SK-N-SH (cell line): ENCODE data around the gene PRKCB. TPM values are rescaled to one million over a fixed set of nuclear protein-coding genes. Genes with fewer than 3 reads are reported as not detected.
"Not testable (repeated sequence)": the region's sequence is repeated elsewhere in the genome, so short reads cannot be mapped to it uniquely, and the experiment has no call there.

ENCODE experiments used
- CTCF ChIA-PET: fragments of 300-600, 350-600 bp; formaldehyde crosslinking; extraction: SDS; loops from one replicate; lab custom pipeline; 2021; lab: Yijun Ruan, JAX
- POLR2A ChIA-PET: fragments of 350-600 bp; sonication (Branson Sonifier 250); formaldehyde crosslinking; extraction: SDS; loops from one replicate; lab custom pipeline; 2020; ENCODE audit warnings: antibody characterized with exemption, inconsistent platforms; lab: Yijun Ruan, JAX
- DNase-seq: peaks from one replicate; pipeline ENCODE4 v3.0.0; 2012
- H2AFZ ChIP-seq: fragments of 200-600 bp; sonication (generic); 2 replicates; pipeline ENCODE4 v1.8.1; 2016; ENCODE audit warnings: antibody characterized with exemption, mild to moderate bottlenecking, low read depth
- H3F3A ChIP-seq: fragments of 200-600 bp; sonication (generic); replicated peaks from 2 replicates; pipeline ENCODE3; 2016; ENCODE audit warnings: antibody characterized with exemption, mild to moderate bottlenecking; ENCODE audit not compliant: insufficient read depth
- H3K27ac ChIP-seq, 2 experiments: fragments of 200-500 bp in 1 of 2; fragments of 200-600 bp in 1 of 2; sonication (Bioruptor generic) in 1 of 2; sonication (generic), shearing (Covaris generic) in 1 of 2; 2 replicates each; pipeline versions ENCODE4 v1.5.1 to v1.6.1; 2014 to 2016; ENCODE audit warnings: low read depth in 2 of 2, inconsistent platforms in 1 of 2, low read length in 1 of 2, mild to moderate bottlenecking in 1 of 2, mixed read lengths in 1 of 2
- H3K27me3 ChIP-seq: fragments of 200-600 bp; sonication (generic), shearing (Covaris generic); 2 replicates; pipeline ENCODE4 v1.6.1; 2016; ENCODE audit warnings: mixed run types; ENCODE audit not compliant: insufficient read depth
- H3K36me3 ChIP-seq, 2 experiments: fragments of 200-500 bp in 1 of 2; fragments of 200-600 bp in 1 of 2; sonication (Bioruptor generic) in 1 of 2; sonication (generic) in 1 of 2; replicated peaks in 1 of 2; 2 replicates each; pipeline versions ENCODE3 to v1.5.1; 2014 to 2016; ENCODE audit warnings: low read length in 1 of 2, mild to moderate bottlenecking in 1 of 2; ENCODE audit not compliant: insufficient read depth in 2 of 2, control insufficient read depth in 1 of 2
- H3K4me1 ChIP-seq, 2 experiments: fragments of 200-500 bp in 1 of 2; fragments of 200-600 bp in 1 of 2; sonication (Bioruptor generic) in 1 of 2; sonication (generic), shearing (Covaris generic) in 1 of 2; 2 replicates each; pipeline versions ENCODE4 v1.5.1 to v1.6.1; 2014 to 2016; ENCODE audit warnings: low read depth in 1 of 2, low read length in 1 of 2, mixed run types in 1 of 2; ENCODE audit not compliant: insufficient read depth in 2 of 2, control insufficient read depth in 1 of 2
- H3K4me2 ChIP-seq: fragments of 200-600 bp; sonication (generic), shearing (Covaris generic); 2 replicates; pipeline ENCODE4 v1.6.1; 2017; ENCODE audit warnings: mixed run types
- H3K4me3 ChIP-seq, 2 experiments: fragments of 200-500 bp in 1 of 2; fragments of 200-600 bp in 1 of 2; sonication (Bioruptor generic) in 1 of 2; sonication (generic), shearing (Covaris generic) in 1 of 2; 2 replicates each; pipeline versions ENCODE4 v1.5.1 to v1.8.1; 2014 to 2016; ENCODE audit warnings: low read depth in 2 of 2, inconsistent platforms in 1 of 2, low read length in 1 of 2, mild to moderate bottlenecking in 1 of 2, mixed read lengths in 1 of 2, moderate library complexity in 1 of 2
- H3K79me2 ChIP-seq: fragments of 200-600 bp; sonication (generic); 2 replicates; pipeline ENCODE4 v1.8.1; 2017; ENCODE audit warnings: mild to moderate bottlenecking; ENCODE audit not compliant: insufficient read depth
- H3K9ac ChIP-seq: fragments of 200-600 bp; sonication (generic); 2 replicates; pipeline ENCODE4 v1.6.1; 2017; ENCODE audit warnings: mixed run types
- H3K9me2 ChIP-seq: fragments of 200-600 bp; sonication (generic); 2 replicates; pipeline ENCODE4 v1.6.1; 2017; ENCODE audit warnings: mixed run types
- H3K9me3 ChIP-seq: fragments of 200-600 bp; sonication (generic); 2 replicates; pipeline ENCODE4 v1.6.1; 2017; ENCODE audit warnings: mixed run types, mild to moderate bottlenecking, moderate library complexity
- H4K20me1 ChIP-seq: fragments of 200-600 bp; sonication (generic); 2 replicates; pipeline ENCODE4 v1.6.1; 2017; ENCODE audit warnings: mild to moderate bottlenecking, mixed run types; ENCODE audit not compliant: insufficient read depth
- CHD2 ChIP-seq: fragments of 150-350 bp; IDR thresholded peaks from 2 replicates; pipeline ENCODE4 v1.6.1; 2018; ENCODE audit warnings: low read length; ENCODE audit not compliant: partially characterized antibody
- EZH2phosphoT487 ChIP-seq: fragments of 200-600 bp; sonication (generic); IDR thresholded peaks from 2 replicates; pipeline ENCODE4 v1.6.1; 2017; ENCODE audit warnings: low read depth, mixed run types, mild to moderate bottlenecking, antibody characterized with exemption, moderate library complexity, borderline replicate concordance
- FOXM1 ChIP-seq: IDR thresholded peaks from 2 replicates; pipeline ENCODE4 v1.4.0; 2012; ENCODE audit warnings: low read depth, mild to moderate bottlenecking
- GABPA ChIP-seq: IDR thresholded peaks from 2 replicates; pipeline ENCODE4 v1.4.0; 2012; ENCODE audit warnings: low read depth, mild to moderate bottlenecking
- MEF2A ChIP-seq: IDR thresholded peaks from 2 replicates; pipeline ENCODE4 v1.4.0; 2012; ENCODE audit warnings: low read depth, borderline replicate concordance
- MXI1 ChIP-seq: IDR thresholded peaks from 2 replicates; pipeline ENCODE4 v1.6.1; 2012; ENCODE audit warnings: mild to moderate bottlenecking, low read depth, low read length, improper control_type of control experiment
- NRF1 ChIP-seq: IDR thresholded peaks from 2 replicates; pipeline ENCODE4 v1.6.1; 2012; ENCODE audit warnings: low read depth, mild to moderate bottlenecking, low read length
- RAD21 ChIP-seq: IDR thresholded peaks from 2 replicates; pipeline ENCODE4 v1.6.1; 2012; ENCODE audit warnings: mild to moderate bottlenecking, low read length
- RCOR1 ChIP-seq: fragments of 150-350 bp; IDR thresholded peaks from 2 replicates; pipeline ENCODE4 v1.6.1; 2017; ENCODE audit warnings: antibody characterized with exemption, low read length
- RXRA ChIP-seq: IDR thresholded peaks from 2 replicates; pipeline ENCODE4 v1.4.0; 2012; ENCODE audit warnings: low read depth, mild to moderate bottlenecking, borderline replicate concordance
- TAF1 ChIP-seq: IDR thresholded peaks from 2 replicates; pipeline ENCODE4 v1.6.1; 2012; ENCODE audit warnings: low read depth, mild to moderate bottlenecking, low read length, moderate library complexity, borderline replicate concordance
- YY1 ChIP-seq: IDR thresholded peaks from 2 replicates; pipeline ENCODE4 v1.4.0; 2012; ENCODE audit warnings: low read depth, mild to moderate bottlenecking
- WGBS: methylation state at CpG from one replicate; pipeline ENCODE4 v1.1.6; 2017; ENCODE audit warnings: low lambda C conversion rate; 5-methylcytosine and 5-hydroxymethylcytosine counted together
- polyA plus RNA-seq, 3 experiments: library from polyadenylated mRNA; depleted of rRNA; stranded (reverse); fragments of >200 nt; gene quantifications; 2 replicates each; pipeline ENCODE4 v1.2.3, GENCODE V29; 2012
- TF ChIP-seq, protein P1 (sequence below): fragments of 200-600 bp; sonication (generic); IDR thresholded peaks from 2 replicates; pipeline ENCODE4 v1.6.1; 2017; ENCODE audit warnings: antibody characterized with exemption, mild to moderate bottlenecking, moderate library complexity
- TF ChIP-seq, protein P2 (sequence below): IDR thresholded peaks from 2 replicates; pipeline ENCODE4 v1.4.0; 2012; ENCODE audit warnings: low read depth

PRKCB gene
- polyA plus RNA-seq, 1 of the 3 experiments (the other 2 are of a cell fraction) = 0.12 TPM

DNA sequence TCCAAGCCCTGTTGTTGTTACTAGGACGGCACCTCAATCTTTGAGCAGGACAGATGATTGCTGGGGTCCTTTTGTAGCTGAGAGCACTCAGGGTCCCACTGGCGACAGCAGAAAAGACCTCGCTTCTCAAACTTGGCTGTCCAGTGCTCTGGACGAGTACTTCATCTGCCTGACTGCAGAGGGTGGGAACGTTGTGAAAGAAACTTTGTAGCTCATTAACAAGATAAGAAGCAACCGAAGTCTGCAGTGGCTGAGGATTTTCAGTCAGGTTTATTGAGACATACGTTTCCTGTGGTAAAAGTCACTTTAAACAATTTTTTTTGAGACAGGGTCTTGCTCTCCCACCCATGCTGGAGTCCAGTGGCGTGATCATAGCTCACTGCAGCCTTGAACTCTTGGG is 191.7 kb downstream of the PRKCB start:
- no peaks in the 10 kb centered on the region for H3K9me2 ChIP-seq
- H3K79me2 ChIP-seq = no peaks in the 10 kb centered on the region
- no peak overlapping the region for H3K4me2 ChIP-seq
- H2AFZ ChIP-seq = no peak overlapping the region
- CTCF ChIA-PET = interaction anchor here (0.7 to 2.4 kb wide), 5 partner anchors 9 to 18 kb away, joined by 3 to 16 read pairs (median 3); no protein-coding TSS in a partner anchor
- H3K36me3 ChIP-seq = no peaks in the 10 kb centered on the region
- no peak overlapping the region for H3K4me3 ChIP-seq
- no peaks in the 10 kb centered on the region for H3K27me3 ChIP-seq
- POLR2A ChIA-PET = no interaction called here
- no peaks in the 10 kb centered on the region for H3K4me1 ChIP-seq
- H4K20me1 ChIP-seq = no peaks in the 10 kb centered on the region
- H3K9me3 ChIP-seq = no peaks in the 10 kb centered on the region
- no peak overlapping the region for H3K27ac ChIP-seq
- H3F3A ChIP-seq = no peaks in the 10 kb centered on the region
- no peak for DNase-seq
- no peak overlapping the region for H3K9ac ChIP-seq
- no peak for TF ChIP-seq TAF1
- TF ChIP-seq EZH2phosphoT487 = no peak
- no peak for TF ChIP-seq CHD2
- no peak for TF ChIP-seq MEF2A
- TF ChIP-seq, protein P1, sequence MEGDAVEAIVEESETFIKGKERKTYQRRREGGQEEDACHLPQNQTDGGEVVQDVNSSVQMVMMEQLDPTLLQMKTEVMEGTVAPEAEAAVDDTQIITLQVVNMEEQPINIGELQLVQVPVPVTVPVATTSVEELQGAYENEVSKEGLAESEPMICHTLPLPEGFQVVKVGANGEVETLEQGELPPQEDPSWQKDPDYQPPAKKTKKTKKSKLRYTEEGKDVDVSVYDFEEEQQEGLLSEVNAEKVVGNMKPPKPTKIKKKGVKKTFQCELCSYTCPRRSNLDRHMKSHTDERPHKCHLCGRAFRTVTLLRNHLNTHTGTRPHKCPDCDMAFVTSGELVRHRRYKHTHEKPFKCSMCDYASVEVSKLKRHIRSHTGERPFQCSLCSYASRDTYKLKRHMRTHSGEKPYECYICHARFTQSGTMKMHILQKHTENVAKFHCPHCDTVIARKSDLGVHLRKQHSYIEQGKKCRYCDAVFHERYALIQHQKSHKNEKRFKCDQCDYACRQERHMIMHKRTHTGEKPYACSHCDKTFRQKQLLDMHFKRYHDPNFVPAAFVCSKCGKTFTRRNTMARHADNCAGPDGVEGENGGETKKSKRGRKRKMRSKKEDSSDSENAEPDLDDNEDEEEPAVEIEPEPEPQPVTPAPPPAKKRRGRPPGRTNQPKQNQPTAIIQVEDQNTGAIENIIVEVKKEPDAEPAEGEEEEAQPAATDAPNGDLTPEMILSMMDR = no peak
- no peak for TF ChIP-seq MXI1
- no peak for TF ChIP-seq RXRA
- no peak for TF ChIP-seq NRF1
- TF ChIP-seq RCOR1 = no peak
- no peak for TF ChIP-seq YY1
- TF ChIP-seq GABPA = no peak
- no peak for TF ChIP-seq RAD21
- TF ChIP-seq FOXM1 = no peak
- TF ChIP-seq, protein P2, sequence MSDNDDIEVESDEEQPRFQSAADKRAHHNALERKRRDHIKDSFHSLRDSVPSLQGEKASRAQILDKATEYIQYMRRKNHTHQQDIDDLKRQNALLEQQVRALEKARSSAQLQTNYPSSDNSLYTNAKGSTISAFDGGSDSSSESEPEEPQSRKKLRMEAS = no peak
- WGBS = 14% methylated on average over 8 of the region's 8 CpGs

DNA sequence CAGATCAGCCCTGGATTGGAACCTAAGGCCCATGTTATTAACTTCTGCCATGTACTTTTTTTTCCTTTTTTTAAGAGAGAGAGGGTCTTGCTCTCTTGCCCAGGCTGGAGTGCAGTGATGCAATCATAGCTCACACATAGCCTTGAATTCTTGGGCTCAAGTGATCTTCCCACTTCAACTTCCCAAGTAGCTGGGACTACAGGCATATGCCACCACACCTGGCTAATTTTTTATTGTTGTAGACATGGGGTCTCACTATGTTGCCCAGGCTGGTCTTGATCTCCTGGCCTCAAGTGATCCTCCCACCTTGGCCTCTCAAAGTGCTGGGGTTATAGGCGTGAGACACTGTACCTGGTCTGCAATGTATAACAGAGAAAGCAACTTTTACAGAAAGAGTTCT is 194.1 kb downstream of the PRKCB start:
- H3K4me2 ChIP-seq, H3K79me2 ChIP-seq, H3K9ac ChIP-seq, POLR2A ChIA-PET, H3K36me3 ChIP-seq, DNase-seq, H3K9me2 ChIP-seq, H3F3A ChIP-seq, H3K27me3 ChIP-seq, H2AFZ ChIP-seq, H3K4me1 ChIP-seq, H3K4me3 ChIP-seq, H3K27ac ChIP-seq, H3K9me3 ChIP-seq, H4K20me1 ChIP-seq: not testable (repeated sequence)
- CTCF ChIA-PET = interaction anchor here (1.3 to 1.8 kb wide), 2 partner anchors 12 to 228 kb away, joined by 4 to 7 read pairs; no protein-coding TSS in a partner anchor
- WGBS = 25% methylated on average over 1 of the region's 1 CpG
